ENCODE results near the gene MALSU1.

The MALSU1 gene

DNA sequence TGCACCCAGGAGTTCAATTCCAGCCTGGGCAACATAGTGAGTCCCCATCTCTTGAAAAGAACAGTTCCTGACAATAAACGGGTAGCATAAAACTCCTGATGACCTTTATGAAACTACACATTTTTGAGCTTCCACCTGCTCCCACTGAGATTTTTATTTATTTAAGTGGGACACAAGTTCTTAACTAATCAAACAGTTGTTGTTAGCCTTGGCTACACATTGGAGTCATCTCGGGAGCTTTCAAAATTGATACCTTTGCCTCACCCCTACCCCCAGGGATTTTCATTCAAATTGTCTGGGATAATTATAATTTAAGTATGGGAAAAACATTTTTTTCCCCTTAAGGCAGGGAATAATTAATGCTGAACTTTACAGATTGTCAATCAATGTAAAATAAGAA, 39.3 kb downstream of the MALSU1 start:
- Histone ChIP-seq H3K23ac (ENCODE audit: low read length) (no peak overlapping the region), H3K27me3 (ENCODE audit: insufficient read depth, low read length, poor library complexity) (no peaks in the 10 kb centered on the region), H2AK5ac (ENCODE audit: low read length) (no peak overlapping the region), H3K4me1 (ENCODE audit: control insufficient read depth, low read depth, low read length) (no peaks in the 10 kb centered on the region), H3K79me1 (ENCODE audit: low read length) (no peaks in the 10 kb centered on the region), H3K56ac (ENCODE audit: low read length) (no peak overlapping the region), H2BK120ac (ENCODE audit: low read depth, low read length) (no peak overlapping the region), H3K18ac (ENCODE audit: low read length) (no peak overlapping the region), H3K4me2 (ENCODE audit: low read length) (no peak overlapping the region), H3K27ac (ENCODE audit: low read depth, low read length) (no peak overlapping the region), H3K4me3 (ENCODE audit: low read length) (no peak overlapping the region), H4K5ac (ENCODE audit: low read length) (no peak overlapping the region), H3K9ac (ENCODE audit: low read length) (no peak overlapping the region), H3K79me2 (ENCODE audit: control insufficient read depth, insufficient read depth, low read length) (no peaks in the 10 kb centered on the region), H2BK15ac (replicated peaks; ENCODE audit: low read depth) (no peak overlapping the region), H4K8ac (ENCODE audit: low read depth, low read length) (no peak overlapping the region), H2BK5ac (ENCODE audit: low read length) (no peak overlapping the region), H3K4ac (ENCODE audit: low read depth, low read length) (no peak overlapping the region), H3K36me3 (ENCODE audit: control insufficient read depth, insufficient read depth, low read length) (peaks cover 5% of the 10 kb centered on the region)
- DNase-seq = no peak
- no CpG with 5 or more reads among the region's 2 CpGs for WGBS (ENCODE audit: extremely low coverage, insufficient coverage, low lambda C conversion rate)

DNA sequence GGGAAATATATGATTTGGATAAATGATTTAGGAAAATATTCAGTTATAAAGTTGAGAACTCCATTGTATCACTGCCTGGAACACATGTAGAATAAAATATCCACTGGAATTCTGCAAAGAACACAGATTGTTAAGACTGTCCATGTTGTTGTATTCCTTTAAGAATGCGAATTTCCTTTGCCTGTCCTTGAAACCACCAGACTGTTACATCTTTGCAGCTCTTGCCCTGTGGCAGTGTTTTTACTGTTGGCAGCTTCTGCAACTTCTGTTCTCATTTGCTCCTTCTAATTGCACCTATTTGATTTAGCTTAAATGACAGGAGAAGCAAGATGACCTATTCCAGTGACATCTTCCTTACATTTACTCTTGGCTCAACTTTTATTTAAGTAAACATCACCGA, 39.7 kb downstream of the MALSU1 start:
- no peak overlapping the region for H3K18ac ChIP-seq (ENCODE audit: low read length)
- H3K9ac ChIP-seq (ENCODE audit: low read length) = no peak overlapping the region
- no peak overlapping the region for H3K27ac ChIP-seq (ENCODE audit: low read depth, low read length)
- no peak overlapping the region for H4K5ac ChIP-seq (ENCODE audit: low read length)
- H3K4me3 ChIP-seq (ENCODE audit: low read length) = no peak overlapping the region
- no peak overlapping the region for H2AK5ac ChIP-seq (ENCODE audit: low read length)
- no peak overlapping the region for H3K4me2 ChIP-seq (ENCODE audit: low read length)
- H4K8ac ChIP-seq (ENCODE audit: low read depth, low read length) = no peak overlapping the region
- H3K79me2 ChIP-seq (ENCODE audit: control insufficient read depth, insufficient read depth, low read length) = no peaks in the 10 kb centered on the region
- H2BK15ac ChIP-seq (replicated peaks; ENCODE audit: low read depth) = no peak overlapping the region
- DNase-seq = no peak
- H3K4ac ChIP-seq (ENCODE audit: low read depth, low read length) = no peak overlapping the region
- no peak overlapping the region for H3K23ac ChIP-seq (ENCODE audit: low read length)
- no peaks in the 10 kb centered on the region for H3K27me3 ChIP-seq (ENCODE audit: insufficient read depth, low read length, poor library complexity)
- WGBS (ENCODE audit: extremely low coverage, insufficient coverage, low lambda C conversion rate) = no CpG with 5 or more reads among the region's 2 CpGs
- no peaks in the 10 kb centered on the region for H3K79me1 ChIP-seq (ENCODE audit: low read length)
- H3K4me1 ChIP-seq (ENCODE audit: control insufficient read depth, low read depth, low read length) = no peaks in the 10 kb centered on the region
- no peak overlapping the region for H2BK5ac ChIP-seq (ENCODE audit: low read length)
- H3K56ac ChIP-seq (ENCODE audit: low read length) = no peak overlapping the region
- H3K36me3 ChIP-seq (ENCODE audit: control insufficient read depth, insufficient read depth, low read length) = peaks cover 5% of the 10 kb centered on the region
- H2BK120ac ChIP-seq (ENCODE audit: low read depth, low read length) = no peak overlapping the region

DNA sequence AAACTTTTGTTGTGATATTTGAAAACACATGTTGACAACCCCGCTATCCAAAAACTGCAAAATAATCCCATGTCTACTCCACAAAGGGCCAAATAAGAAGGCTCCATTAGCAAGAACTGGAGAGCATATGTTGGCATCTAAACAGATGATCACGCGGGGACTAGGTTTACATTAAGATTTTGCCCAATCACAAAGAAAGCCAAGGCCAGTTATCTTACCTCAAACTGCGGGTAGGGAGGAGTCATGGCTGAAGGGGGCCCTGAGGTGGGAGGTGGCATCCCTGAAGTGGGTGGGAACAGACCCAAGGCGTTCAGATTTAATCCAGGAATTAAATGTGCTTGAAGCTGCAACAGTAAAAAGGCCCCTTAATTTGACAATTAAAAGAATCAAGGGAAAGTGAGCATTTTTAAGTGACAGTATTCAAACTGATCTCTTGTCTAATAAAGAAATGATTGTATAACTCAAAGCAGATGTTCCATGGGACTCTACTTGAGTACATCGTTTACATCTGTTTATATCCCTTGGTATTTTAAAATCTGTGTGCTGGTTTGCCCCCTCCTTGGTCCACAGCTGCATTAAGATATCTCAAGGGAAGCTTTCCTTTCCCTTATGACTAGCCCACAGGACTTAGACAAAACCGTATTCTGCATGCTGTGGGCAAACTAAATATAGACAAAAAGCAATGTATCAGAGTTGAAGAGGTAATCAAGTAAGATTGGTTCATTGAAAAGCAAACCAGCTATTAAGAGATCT, 42.9 kb downstream of the MALSU1 start:
- H3K79me2 ChIP-seq (ENCODE audit: control insufficient read depth, insufficient read depth, low read length) = no peaks in the 10 kb centered on the region
- no CpG with 5 or more reads among the region's 7 CpGs for WGBS (ENCODE audit: extremely low coverage, insufficient coverage, low lambda C conversion rate)

DNA sequence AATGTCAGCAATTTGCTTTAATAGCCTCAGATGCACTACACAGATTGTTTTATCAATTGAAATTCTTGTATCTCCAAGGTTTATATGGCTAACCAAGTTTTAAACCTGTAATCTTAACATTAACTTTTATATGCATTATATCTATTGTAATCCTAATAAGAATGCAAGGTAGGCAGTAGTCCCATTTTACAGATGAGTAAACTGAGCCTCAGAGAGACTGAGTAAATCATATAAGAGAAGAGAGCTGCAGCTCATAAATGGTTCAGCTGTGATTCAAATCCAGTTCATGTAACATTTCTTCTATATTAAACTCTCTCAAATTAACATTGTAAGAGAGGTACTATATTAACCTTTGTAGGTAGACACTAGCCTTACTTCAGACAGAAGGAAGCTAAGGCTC, 44.0 kb downstream of the MALSU1 start:
- no peak overlapping the region for H2BK120ac ChIP-seq (ENCODE audit: low read depth, low read length)
- H3K23ac ChIP-seq (ENCODE audit: low read length) = no peak overlapping the region
- DNase-seq = no peak
- H3K4ac ChIP-seq (ENCODE audit: low read depth, low read length) = no peak overlapping the region
- no peak overlapping the region for H3K56ac ChIP-seq (ENCODE audit: low read length)
- H3K79me2 ChIP-seq (ENCODE audit: control insufficient read depth, insufficient read depth, low read length) = no peaks in the 10 kb centered on the region
- H3K27ac ChIP-seq (ENCODE audit: low read depth, low read length) = no peak overlapping the region
- no peaks in the 10 kb centered on the region for H3K4me1 ChIP-seq (ENCODE audit: control insufficient read depth, low read depth, low read length)
- H3K4me3 ChIP-seq (ENCODE audit: low read length) = no peak overlapping the region
- H3K18ac ChIP-seq (ENCODE audit: low read length) = no peak overlapping the region
- H4K8ac ChIP-seq (ENCODE audit: low read depth, low read length) = no peak overlapping the region
- no peak overlapping the region for H3K9ac ChIP-seq (ENCODE audit: low read length)
- H3K4me2 ChIP-seq (ENCODE audit: low read length) = no peak overlapping the region
- no peaks in the 10 kb centered on the region for H3K27me3 ChIP-seq (ENCODE audit: insufficient read depth, low read length, poor library complexity)
- H4K5ac ChIP-seq (ENCODE audit: low read length) = no peak overlapping the region
- peaks cover 8% of the 10 kb centered on the region for H3K36me3 ChIP-seq (ENCODE audit: control insufficient read depth, insufficient read depth, low read length)
- H3K79me1 ChIP-seq (ENCODE audit: low read length) = no peaks in the 10 kb centered on the region
- H2AK5ac ChIP-seq (ENCODE audit: low read length) = no peak overlapping the region
- H2BK5ac ChIP-seq (ENCODE audit: low read length) = no peak overlapping the region
- H2BK15ac ChIP-seq (replicated peaks; ENCODE audit: low read depth) = no peak overlapping the region

More for the DNA sequence above, 42.9 kb downstream of the MALSU1 start:
- no peak overlapping the region for H3K4ac ChIP-seq (ENCODE audit: low read depth, low read length)
- no peak overlapping the region for H2BK120ac ChIP-seq (ENCODE audit: low read depth, low read length)
- H3K9ac ChIP-seq (ENCODE audit: low read length) = no peak overlapping the region
- no peak overlapping the region for H2BK15ac ChIP-seq (replicated peaks; ENCODE audit: low read depth)
- no peak overlapping the region for H3K4me2 ChIP-seq (ENCODE audit: low read length)
- DNase-seq = no peak
- no peak overlapping the region for H2BK5ac ChIP-seq (ENCODE audit: low read length)
- H4K8ac ChIP-seq (ENCODE audit: low read depth, low read length) = no peak overlapping the region
- no peak overlapping the region for H3K27ac ChIP-seq (ENCODE audit: low read depth, low read length)
- no peak overlapping the region for H2AK5ac ChIP-seq (ENCODE audit: low read length)
- peaks cover 11% of the 10 kb centered on the region for H3K36me3 ChIP-seq (ENCODE audit: control insufficient read depth, insufficient read depth, low read length)
- H3K27me3 ChIP-seq (ENCODE audit: insufficient read depth, low read length, poor library complexity) = no peaks in the 10 kb centered on the region
- no peak overlapping the region for H3K18ac ChIP-seq (ENCODE audit: low read length)
- H4K5ac ChIP-seq (ENCODE audit: low read length) = no peak overlapping the region
- H3K56ac ChIP-seq (ENCODE audit: low read length) = no peak overlapping the region
- H3K4me1 ChIP-seq (ENCODE audit: control insufficient read depth, low read depth, low read length) = no peaks in the 10 kb centered on the region
- no peak overlapping the region for H3K4me3 ChIP-seq (ENCODE audit: low read length)
- no peaks in the 10 kb centered on the region for H3K79me1 ChIP-seq (ENCODE audit: low read length)
- no peak overlapping the region for H3K23ac ChIP-seq (ENCODE audit: low read length)

DNA sequence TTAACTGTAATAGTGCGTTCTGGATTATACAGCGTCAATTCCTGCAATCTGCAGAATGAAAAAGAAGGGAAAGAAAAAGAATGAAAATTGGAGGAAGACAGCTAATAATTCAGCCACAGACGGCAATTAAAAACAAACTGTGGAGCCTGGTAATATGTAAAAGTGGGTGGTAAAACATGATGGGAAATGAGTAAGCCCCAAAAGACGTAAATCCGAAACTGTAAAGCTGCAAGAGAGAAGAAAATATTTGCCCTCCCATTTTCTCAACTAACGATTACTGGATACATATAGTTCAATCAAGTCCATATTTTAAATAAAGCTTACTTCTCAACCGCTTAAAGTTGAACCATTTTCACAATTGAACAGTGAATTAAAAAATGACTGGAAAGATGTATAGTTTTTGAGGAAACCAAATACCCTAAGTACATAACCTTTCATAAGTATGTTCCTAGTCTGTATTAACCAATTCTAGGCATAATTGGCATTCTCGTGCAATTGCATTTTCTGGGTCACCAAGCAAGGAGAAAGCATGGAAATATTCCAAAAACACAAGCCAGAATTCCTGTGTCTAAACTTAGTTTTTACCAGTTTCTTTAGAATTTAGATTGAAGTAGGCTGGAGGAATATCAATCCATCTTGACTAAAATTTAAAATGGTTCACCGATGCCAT, 44.8 kb downstream of the MALSU1 start:
- Histone ChIP-seq H3K79me1 (ENCODE audit: low read length) (no peaks in the 10 kb centered on the region), H3K27ac (ENCODE audit: low read depth, low read length) (no peak overlapping the region), H3K27me3 (ENCODE audit: insufficient read depth, low read length, poor library complexity) (no peaks in the 10 kb centered on the region), H2BK120ac (ENCODE audit: low read depth, low read length) (no peak overlapping the region), H3K4ac (ENCODE audit: low read depth, low read length) (no peak overlapping the region), H3K23ac (ENCODE audit: low read length) (no peak overlapping the region), H2BK5ac (ENCODE audit: low read length) (no peak overlapping the region), H3K4me3 (ENCODE audit: low read length) (no peak overlapping the region), H3K79me2 (ENCODE audit: control insufficient read depth, insufficient read depth, low read length) (no peaks in the 10 kb centered on the region), H4K5ac (ENCODE audit: low read length) (no peak overlapping the region), H3K18ac (ENCODE audit: low read length) (no peak overlapping the region), H2AK5ac (ENCODE audit: low read length) (no peak overlapping the region), H3K4me2 (ENCODE audit: low read length) (no peak overlapping the region), H4K8ac (ENCODE audit: low read depth, low read length) (no peak overlapping the region), H3K56ac (ENCODE audit: low read length) (no peak overlapping the region), H3K9ac (ENCODE audit: low read length) (no peak overlapping the region), H2BK15ac (replicated peaks; ENCODE audit: low read depth) (no peak overlapping the region), H3K36me3 (ENCODE audit: control insufficient read depth, insufficient read depth, low read length) (peaks cover 8% of the 10 kb centered on the region), H3K4me1 (ENCODE audit: control insufficient read depth, low read depth, low read length) (peaks cover 3% of the 10 kb centered on the region)
- no CpG with 5 or more reads among the region's 9 CpGs for WGBS (ENCODE audit: extremely low coverage, insufficient coverage, low lambda C conversion rate)
- no peak for DNase-seq
